ENCODE data around the gene RAD50. TPM values are rescaled to one million over a fixed set of nuclear protein-coding genes. Genes with fewer than 3 reads are reported as not detected.

Gene RAD50
- polyA plus RNA-seq (2012; rRNA removed): 20.0 and 25.7 TPM in 2 replicates
- polyA plus RNA-seq (2012; cell fraction: cytosol; rRNA removed): 22.4 and 26.2 TPM in 2 replicates
- polyA plus RNA-seq (2012; cell fraction: nucleus; rRNA removed): 23.3 and 36.5 TPM in 2 replicates

- H3K9me2 ChIP-seq: no peaks in the 10 kb centered on the region
- peaks cover 21 to 23% of the 10 kb centered on the region in 2 experiments for H3K36me3 ChIP-seq (replicated peaks in 1 of 2; ENCODE audit: control insufficient read depth in 1 of 2, insufficient read depth in 2 of 2, low read length in 1 of 2)
- no peaks in the 10 kb centered on the region for H4K20me1 ChIP-seq (ENCODE audit: insufficient read depth)
- peak within 1 kb of the TSS; percentile 92 to 98 for H3K27ac ChIP-seq (ENCODE audit: low read depth in 2 of 2, low read length in 1 of 2)
- peak; percentile 94 for DNase-seq
- WGBS (ENCODE audit: low lambda C conversion rate): under 1% methylated on average over 29 of the region's 53 CpGs
- peak within 1 kb of the TSS; percentile 85 for H3K4me2 ChIP-seq
- peak within 1 kb of the TSS; percentile 73 to 81 for H3K4me3 ChIP-seq (ENCODE audit: low read depth in 2 of 2, low read length in 1 of 2)
- no peaks in the 10 kb centered on the region for H3K27me3 ChIP-seq (ENCODE audit: insufficient read depth)
- H3K79me2 ChIP-seq (ENCODE audit: insufficient read depth): peaks cover 45% of the 10 kb centered on the region
- H3K9ac ChIP-seq: peak within 1 kb of the TSS; percentile 84
- H3K4me1 ChIP-seq (ENCODE audit: control insufficient read depth in 1 of 2, insufficient read depth in 2 of 2, low read depth in 1 of 2, low read length in 1 of 2): peaks cover 0 to 4% of the 10 kb centered on the region in 2 experiments; a peak in 1 of 4 replicates
- peak within 1 kb of the TSS; percentile 88 for H2AFZ ChIP-seq (ENCODE audit: low read depth)
- no peaks in the 10 kb centered on the region for H3K9me3 ChIP-seq
- ChIA-PET POLR2A (interaction anchor here (1.0 to 1.6 kb wide), 3 partner anchors 11 to 406 kb away, joined by 3 to 4 read pairs (median 4); partner anchors contain the start of gene AFF4), CTCF (interaction anchor here (1.4 kb wide), 1 partner anchor 30 kb away, joined by 12 read pairs; no protein-coding TSS in a partner anchor)
- H3F3A ChIP-seq (replicated peaks; ENCODE audit: insufficient read depth): peaks cover 20% of the 10 kb centered on the region
- TF ChIP-seq IRF3 (IDR thresholded peaks at IDR 0.05; ENCODE audit: low read depth, low read length) (no peak), MXI1 (IDR thresholded peaks at IDR 0.05; ENCODE audit: low read depth, low read length) (peak; percentile 99), ZBTB33 (IDR thresholded peaks at IDR 0.05; ENCODE audit: borderline replicate concordance, low read depth) (peak; percentile 87; the same call in 1 of the 2 replicates), RXRA (IDR thresholded peaks at IDR 0.05; ENCODE audit: borderline replicate concordance, low read depth) (no peak), PBX3 (IDR thresholded peaks at IDR 0.05) (no peak), NRF1 (IDR thresholded peaks at IDR 0.05; ENCODE audit: low read depth, low read length) (peak; percentile 84), CTCF (IDR thresholded peaks at IDR 0.05) (no peak), SMC3 (IDR thresholded peaks at IDR 0.05; ENCODE audit: low read depth, low read length) (no peak), MEF2A (IDR thresholded peaks at IDR 0.05; ENCODE audit: borderline replicate concordance, low read depth) (no peak), FOXM1 (IDR thresholded peaks at IDR 0.05; ENCODE audit: low read depth) (no peak), EZH2phosphoT487 (IDR thresholded peaks at IDR 0.05; ENCODE audit: borderline replicate concordance, low read depth) (no peak), YY1 (IDR thresholded peaks at IDR 0.05; ENCODE audit: low read depth) (no peak; the same call in 1 of the 2 replicates), CHD2 (IDR thresholded peaks at IDR 0.05; ENCODE audit: low read length, partially characterized antibody) (peak; percentile 83), TCF12 (IDR thresholded peaks at IDR 0.05) (no peak; the same call in 1 of the 2 replicates), JUND (IDR thresholded peaks at IDR 0.05) (no peak), NFIC (IDR thresholded peaks at IDR 0.05; ENCODE audit: borderline replicate concordance) (0 out of 2 replicates have a peak, but pooled peaks have one; percentile 4), TEAD4 (IDR thresholded peaks at IDR 0.05; ENCODE audit: borderline replicate concordance, insufficient read depth) (no peak), EP300 (IDR thresholded peaks at IDR 0.05; ENCODE audit: borderline replicate concordance in 1 of 2, low read depth in 1 of 2, low read length in 1 of 2) (peak in 1 of 2 experiments; percentile 21; a peak in 2 of 4 replicates), USF1 (IDR thresholded peaks at IDR 0.05; ENCODE audit: borderline replicate concordance, low read depth) (peak; percentile 97), ELF1 (IDR thresholded peaks at IDR 0.05) (peak; percentile 100), REST (IDR thresholded peaks at IDR 0.05; ENCODE audit: low read depth, low read length) (peak; percentile 60; the same call in 1 of the 2 replicates)
Observed at GRCh38 chr5:132556763-132557477, at the start of gene RAD50. TSS of gene RAD50 (plus strand) at chr5:132556977. CDS start at chr5:132557325, 348 bp downstream.
